DND-41 (cell line): ENCODE results near the gene TBX6.

ENCODE experiments used
- ATAC-seq: fragments of 200-7000 bp; cut with Tn5 transposase; 3 replicates; pipeline ENCODE4 v1.9.1; 2021; ENCODE audit warnings: low read depth; ENCODE audit not compliant: insufficient read depth
- DNase-seq: peaks from one replicate; pipeline ENCODE4 v3.0.0-alpha.2; 2020
- H2AFZ ChIP-seq: 2 replicates; pipeline ENCODE4 v1.6.0; 2012; ENCODE audit warnings: low read depth, low read length
- H3K27ac ChIP-seq: 2 replicates; pipeline ENCODE4 v1.5.1; 2012; ENCODE audit warnings: low read length, inconsistent platforms
- H3K27me3 ChIP-seq: fragments of 200-600 bp; sonication (generic); 2 replicates; pipeline ENCODE4 v1.6.0; 2012; ENCODE audit warnings: low read length, mild to moderate bottlenecking, inconsistent platforms; ENCODE audit not compliant: insufficient read depth, poor library complexity
- H3K36me3 ChIP-seq: 2 replicates; pipeline ENCODE4 v1.5.1; 2012; ENCODE audit warnings: low read length, inconsistent platforms; ENCODE audit not compliant: insufficient read depth
- H3K4me1 ChIP-seq: 2 replicates; pipeline ENCODE4 v1.5.1; 2012; ENCODE audit warnings: mild to moderate bottlenecking, low read length; ENCODE audit not compliant: insufficient read depth
- H3K4me2 ChIP-seq: 2 replicates; pipeline ENCODE4 v1.6.0; 2012; ENCODE audit warnings: mild to moderate bottlenecking, moderate library complexity, low read length, inconsistent platforms; ENCODE audit not compliant: insufficient read depth
- H3K4me3 ChIP-seq, 2 experiments: fragments of 200-600 bp in 1 of 2; shearing (Covaris generic) in 1 of 2; 2 replicates each; pipeline ENCODE4 v1.5.1; 2012 to 2016; ENCODE audit warnings: inconsistent platforms in 2 of 2, low read length in 2 of 2, mild to moderate bottlenecking in 2 of 2, low read depth in 1 of 2, moderate library complexity in 1 of 2
- H3K79me2 ChIP-seq: 2 replicates; pipeline ENCODE4 v1.6.0; 2012; ENCODE audit warnings: low read length, inconsistent platforms; ENCODE audit not compliant: insufficient read depth
- H3K9ac ChIP-seq: 2 replicates; pipeline ENCODE4 v1.6.0; 2012; ENCODE audit warnings: low read depth, mild to moderate bottlenecking, inconsistent platforms, low read length, moderate library complexity
- H3K9me3 ChIP-seq: 2 replicates; pipeline ENCODE4 v1.5.1; 2012; ENCODE audit warnings: low read length, moderate library complexity, mild to moderate bottlenecking, inconsistent platforms; ENCODE audit not compliant: insufficient read depth, severe bottlenecking
- H4K20me1 ChIP-seq: 2 replicates; pipeline ENCODE4 v1.6.0; 2012; ENCODE audit warnings: low read length; ENCODE audit not compliant: insufficient read depth
- EZH2 ChIP-seq: IDR thresholded peaks from 3 replicates; pipeline ENCODE4 v1.6.1; 2012; ENCODE audit warnings: borderline replicate concordance, low read depth, mild to moderate bottlenecking, moderate library complexity, low read length, inconsistent platforms; ENCODE audit not compliant: severe bottlenecking
- TF ChIP-seq, protein P1 (sequence below): IDR thresholded peaks from 2 replicates; pipeline ENCODE4 v1.5.1; 2012; ENCODE audit warnings: borderline replicate concordance, low read length, moderate library complexity, mild to moderate bottlenecking; ENCODE audit not compliant: poor library complexity, severe bottlenecking; ENCODE audit errors: extremely low read depth

TBX6 gene, protein sequence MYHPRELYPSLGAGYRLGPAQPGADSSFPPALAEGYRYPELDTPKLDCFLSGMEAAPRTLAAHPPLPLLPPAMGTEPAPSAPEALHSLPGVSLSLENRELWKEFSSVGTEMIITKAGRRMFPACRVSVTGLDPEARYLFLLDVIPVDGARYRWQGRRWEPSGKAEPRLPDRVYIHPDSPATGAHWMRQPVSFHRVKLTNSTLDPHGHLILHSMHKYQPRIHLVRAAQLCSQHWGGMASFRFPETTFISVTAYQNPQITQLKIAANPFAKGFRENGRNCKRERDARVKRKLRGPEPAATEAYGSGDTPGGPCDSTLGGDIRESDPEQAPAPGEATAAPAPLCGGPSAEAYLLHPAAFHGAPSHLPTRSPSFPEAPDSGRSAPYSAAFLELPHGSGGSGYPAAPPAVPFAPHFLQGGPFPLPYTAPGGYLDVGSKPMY

DNA sequence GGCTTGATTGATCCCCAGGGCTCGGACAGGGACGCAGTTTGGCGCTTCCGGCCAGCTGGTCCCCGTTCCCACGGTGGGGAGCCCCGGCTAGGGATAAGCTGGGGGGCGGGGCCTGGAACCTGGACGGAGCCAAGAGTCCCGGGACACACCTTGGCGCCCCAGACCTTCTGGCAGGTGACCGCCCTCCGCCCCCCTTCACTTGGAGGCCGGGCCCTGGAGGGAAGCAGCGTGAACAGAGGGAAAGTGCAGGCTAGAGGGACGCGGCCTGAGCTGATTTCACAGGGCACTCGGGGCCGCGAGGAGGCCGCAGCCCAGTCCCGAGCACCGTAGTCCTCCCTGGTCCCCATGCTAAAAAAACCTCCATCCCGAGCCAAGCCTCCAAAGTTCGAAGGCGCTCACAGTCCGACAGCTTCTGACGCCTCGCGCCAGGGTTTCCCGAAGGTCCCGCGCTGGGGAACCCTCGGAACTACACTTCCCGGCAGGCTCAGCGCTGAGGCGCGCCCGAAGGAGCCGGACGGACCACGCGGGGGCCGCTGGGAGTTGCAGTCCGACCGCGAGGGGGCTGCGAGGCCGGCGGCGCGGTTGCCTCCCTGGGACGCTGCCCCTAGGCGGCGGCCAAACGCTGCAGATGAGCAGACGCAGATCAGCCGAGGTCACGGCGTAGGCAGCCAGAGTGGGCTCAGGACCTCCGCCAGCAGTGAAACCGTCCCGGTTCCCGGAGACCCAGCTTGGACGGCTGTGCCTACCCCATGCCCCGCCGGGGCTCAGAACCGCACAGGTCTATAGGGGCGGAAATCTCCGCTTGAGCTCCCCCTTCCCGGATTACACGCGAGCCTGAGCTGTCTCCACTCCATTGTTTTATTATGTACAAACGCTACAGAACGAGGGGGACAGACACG, at the start of gene TBX6:
Gene TBX6 (minus strand): TSS at position 451 of the 899 bp plus-strand sequence. CDS start 731 bp downstream, outside the sequence.
- peak within 1 kb of the TSS; percentile 85 for H3K27ac ChIP-seq
- H3K79me2 ChIP-seq, result peaks cover 7% of the 10 kb centered on the region
- peak within 1 kb of the TSS; percentile 78 for H3K4me2 ChIP-seq
- H3K36me3 ChIP-seq, result peaks cover 8% of the 10 kb centered on the region; the same call in 1 of the 2 replicates
- ATAC-seq (peak; percentile 89), DNase-seq (peak; percentile 93)
- peaks cover 49% of the 10 kb centered on the region for H3K4me1 ChIP-seq
- H3K27me3 ChIP-seq, result no peaks in the 10 kb centered on the region
- H3K4me3 ChIP-seq, result peak within 1 kb of the TSS; percentile 27 to 60
- TF ChIP-seq, protein P1, sequence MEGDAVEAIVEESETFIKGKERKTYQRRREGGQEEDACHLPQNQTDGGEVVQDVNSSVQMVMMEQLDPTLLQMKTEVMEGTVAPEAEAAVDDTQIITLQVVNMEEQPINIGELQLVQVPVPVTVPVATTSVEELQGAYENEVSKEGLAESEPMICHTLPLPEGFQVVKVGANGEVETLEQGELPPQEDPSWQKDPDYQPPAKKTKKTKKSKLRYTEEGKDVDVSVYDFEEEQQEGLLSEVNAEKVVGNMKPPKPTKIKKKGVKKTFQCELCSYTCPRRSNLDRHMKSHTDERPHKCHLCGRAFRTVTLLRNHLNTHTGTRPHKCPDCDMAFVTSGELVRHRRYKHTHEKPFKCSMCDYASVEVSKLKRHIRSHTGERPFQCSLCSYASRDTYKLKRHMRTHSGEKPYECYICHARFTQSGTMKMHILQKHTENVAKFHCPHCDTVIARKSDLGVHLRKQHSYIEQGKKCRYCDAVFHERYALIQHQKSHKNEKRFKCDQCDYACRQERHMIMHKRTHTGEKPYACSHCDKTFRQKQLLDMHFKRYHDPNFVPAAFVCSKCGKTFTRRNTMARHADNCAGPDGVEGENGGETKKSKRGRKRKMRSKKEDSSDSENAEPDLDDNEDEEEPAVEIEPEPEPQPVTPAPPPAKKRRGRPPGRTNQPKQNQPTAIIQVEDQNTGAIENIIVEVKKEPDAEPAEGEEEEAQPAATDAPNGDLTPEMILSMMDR, result peak; percentile 90
- TF ChIP-seq EZH2, result no peak
- H3K9ac ChIP-seq, result peak within 1 kb of the TSS; percentile 62
- no peaks in the 10 kb centered on the region for H4K20me1 ChIP-seq
- peaks cover 4% of the 10 kb centered on the region for H3K9me3 ChIP-seq
- H2AFZ ChIP-seq, result peak within 1 kb of the TSS; percentile 96

DNA sequence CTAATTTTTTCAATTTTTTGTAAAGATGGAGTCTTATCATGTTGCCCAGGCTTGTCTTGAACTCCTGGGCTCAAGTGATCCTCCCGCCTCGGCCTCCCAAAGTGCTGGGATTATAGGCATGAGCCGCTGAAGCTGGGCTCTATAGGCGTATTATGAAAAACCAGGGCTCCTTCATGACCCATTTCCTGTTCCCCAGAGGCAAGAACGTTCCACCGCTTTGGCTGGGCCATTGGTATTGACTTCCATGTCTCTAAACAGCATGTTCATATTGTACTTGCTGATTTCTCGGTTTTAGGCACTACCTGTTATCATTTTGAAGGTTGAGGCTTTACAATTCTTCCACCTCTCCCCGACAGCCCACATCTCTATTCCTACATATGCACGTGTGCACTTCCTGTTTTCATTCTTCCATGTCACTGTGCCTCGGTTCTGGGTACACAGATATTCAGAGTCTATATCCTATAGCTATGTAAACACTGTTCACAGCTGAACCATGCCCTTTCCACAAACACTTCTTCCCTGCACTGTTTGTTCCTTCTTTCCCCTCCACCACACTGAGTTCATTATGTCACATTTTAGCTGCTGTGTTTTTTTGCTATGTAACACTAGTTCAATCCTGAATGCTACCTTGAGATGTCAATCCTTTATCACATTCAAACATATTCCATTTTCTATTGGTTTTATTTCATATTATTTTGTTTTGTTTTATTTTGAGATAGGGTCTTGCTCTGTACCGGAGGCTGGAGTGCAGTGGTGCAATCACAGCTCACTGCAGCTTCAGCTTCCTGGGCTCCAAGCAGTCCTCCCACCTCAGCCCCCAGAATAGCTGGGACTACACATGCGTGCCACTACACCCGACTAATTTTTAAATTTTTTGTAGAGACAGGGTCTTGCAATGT, 48.1 kb upstream of the TBX6 start:
- ATAC-seq, result no peak
- Histone ChIP-seq H3K9ac (no peak overlapping the region), H3K79me2 (no peaks in the 10 kb centered on the region), H3K4me1 (peaks cover 9% of the 10 kb centered on the region; the same call in 1 of the 2 replicates), H3K9me3 (no peaks in the 10 kb centered on the region), H4K20me1 (no peaks in the 10 kb centered on the region), H3K27me3 (no peaks in the 10 kb centered on the region), H3K27ac (no peak overlapping the region), H3K4me2 (no peak overlapping the region), H2AFZ (peak overlapping the region; percentile 46), H3K36me3 (no peaks in the 10 kb centered on the region), H3K4me3 (no peak overlapping the region)
- no peak for TF ChIP-seq EZH2
- DNase-seq, result no peak

DNA sequence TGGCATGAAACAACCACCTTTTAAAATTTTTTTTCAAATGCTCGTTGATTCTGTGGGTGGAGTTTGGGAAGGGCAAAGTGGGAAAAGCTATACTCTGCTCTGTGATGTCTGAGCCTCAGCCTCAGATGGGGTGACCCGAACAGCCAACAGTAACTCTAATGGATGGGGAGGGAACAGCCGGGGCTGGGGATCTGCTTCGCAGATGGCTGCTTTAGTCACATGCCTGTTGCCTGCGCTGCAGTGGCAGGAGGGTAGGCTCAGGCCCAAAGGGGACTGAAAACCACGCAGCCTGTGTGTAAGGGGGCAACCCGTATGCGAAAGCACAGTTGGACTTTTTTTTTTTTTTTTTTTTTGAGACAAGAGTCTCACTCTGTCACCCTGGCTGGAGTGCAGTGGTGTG, 46.2 kb upstream of the TBX6 start:
- H3K9ac ChIP-seq, result no peak overlapping the region
- H3K27me3 ChIP-seq, result no peaks in the 10 kb centered on the region
- peak; percentile 49; the same call in 2 of the 3 replicates for ATAC-seq
- no peak overlapping the region for H3K4me3 ChIP-seq
- H3K4me2 ChIP-seq, result no peak overlapping the region
- no peaks in the 10 kb centered on the region for H3K79me2 ChIP-seq
- no peaks in the 10 kb centered on the region for H3K9me3 ChIP-seq
- H3K27ac ChIP-seq, result 0 out of 2 replicates have a peak overlapping the region, but pooled peaks have one; percentile 36
- no peaks in the 10 kb centered on the region for H3K36me3 ChIP-seq
- peak overlapping the region; percentile 52 for H2AFZ ChIP-seq
- DNase-seq, result peak; percentile 31
- H4K20me1 ChIP-seq, result no peaks in the 10 kb centered on the region
- H3K4me1 ChIP-seq, result peaks cover 11% of the 10 kb centered on the region; the same call in 1 of the 2 replicates
- TF ChIP-seq, protein P1, result no peak
- no peak for TF ChIP-seq EZH2
